T47D (cell line): ENCODE measurements around the gene FPR1.
"Not testable (repeated sequence)": the region's sequence is repeated elsewhere in the genome, so short reads cannot be mapped to it uniquely, and the experiment has no call there.

Source experiments
- DNase-seq, 2 experiments: peaks; one replicate each; pipeline versions ENCODE4 v3.0.0 to v3.0.0-alpha.2; 2011 to 2012; ENCODE audit warnings: low read depth in 1 of 2, low spot score in 1 of 2
- JUND ChIP-seq: IDR thresholded peaks from 2 replicates; pipeline ENCODE4 v1.6.1; 2012; ENCODE audit warnings: low read depth
- in situ Hi-C: cut with HindIII; loops from 2 replicates; pipeline ENCODE4 v1.10.0; 2016; ENCODE audit warnings: low sequenced_read_pairs, low pct_unique_long_range_greater_than_20kb

Gene FPR1

DNA sequence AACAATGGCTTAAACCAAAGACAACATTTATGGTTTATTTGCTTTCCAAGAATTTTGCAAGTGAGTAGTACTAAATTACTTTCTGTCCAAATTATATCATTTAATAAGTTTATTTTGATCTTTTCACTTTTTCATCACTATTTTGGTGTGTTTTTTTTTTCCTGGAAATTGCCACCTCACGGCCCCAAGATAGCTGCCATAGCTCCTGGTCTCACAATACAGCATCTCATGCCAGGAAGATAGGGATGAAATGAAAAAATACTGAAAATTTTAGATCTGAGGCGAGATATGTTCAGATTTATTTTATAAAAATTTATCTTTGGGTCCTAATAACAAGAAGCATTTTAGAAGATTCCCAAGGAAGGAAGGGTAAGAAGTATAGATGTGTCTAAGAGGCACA is 36.4 kb upstream of the FPR1 start:
- in situ Hi-C loops, result no loop called here
- DNase-seq, result no peak
- no peak for TF ChIP-seq JUND

- TF ChIP-seq JUND, result no peak
- in situ Hi-C loops, result no loop called here
- no peak for DNase-seq
These were observed 35.2 kb upstream of the FPR1 start for GRCh38 chr19:51786646-51787494.

- no peak for DNase-seq
- in situ Hi-C loops, result no loop called here
- TF ChIP-seq JUND, result no peak
These were observed 33.4 kb upstream of the FPR1 start for GRCh38 chr19:51784922-51785690.

DNA sequence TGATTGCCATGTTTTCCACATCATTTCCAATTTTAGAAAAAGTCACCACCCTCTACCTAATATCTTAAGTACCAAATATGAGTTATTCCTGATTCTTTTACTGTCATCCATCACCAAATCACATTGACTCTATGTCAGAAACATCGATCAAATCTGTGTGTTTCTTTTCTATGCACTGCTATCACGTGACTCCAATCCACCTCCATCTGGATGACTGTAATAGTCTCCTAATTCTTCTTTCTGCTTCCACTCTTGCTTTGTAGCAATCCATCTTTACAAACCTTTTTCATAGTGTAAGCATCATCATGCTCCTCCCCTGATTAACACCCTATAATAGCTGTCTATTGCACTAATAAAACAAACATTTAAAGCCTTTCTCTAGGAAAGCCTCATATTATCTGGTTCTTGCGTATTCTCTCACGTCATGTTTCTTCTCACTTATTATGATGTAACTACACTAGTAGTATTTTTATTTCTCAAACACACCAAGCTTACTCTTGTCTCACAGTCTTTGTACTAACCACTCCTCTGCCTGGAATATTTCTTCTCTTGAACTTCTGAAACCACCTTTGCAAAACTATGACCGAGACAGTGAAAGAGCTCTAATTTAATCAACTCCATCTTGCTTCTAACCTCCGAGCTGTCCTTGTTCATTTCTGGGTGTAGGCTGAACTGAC is 32.6 kb upstream of the FPR1 start:
- no peak for TF ChIP-seq JUND
- in situ Hi-C loops, result no loop called here
- DNase-seq, result no peak

GRCh38 chr19:51783372-51783771 is 31.7 kb upstream of the FPR1 start:
- no peak for TF ChIP-seq JUND
- in situ Hi-C loops, result no loop called here
- DNase-seq, result peak in 1 of 2 experiments; percentile 58

DNA sequence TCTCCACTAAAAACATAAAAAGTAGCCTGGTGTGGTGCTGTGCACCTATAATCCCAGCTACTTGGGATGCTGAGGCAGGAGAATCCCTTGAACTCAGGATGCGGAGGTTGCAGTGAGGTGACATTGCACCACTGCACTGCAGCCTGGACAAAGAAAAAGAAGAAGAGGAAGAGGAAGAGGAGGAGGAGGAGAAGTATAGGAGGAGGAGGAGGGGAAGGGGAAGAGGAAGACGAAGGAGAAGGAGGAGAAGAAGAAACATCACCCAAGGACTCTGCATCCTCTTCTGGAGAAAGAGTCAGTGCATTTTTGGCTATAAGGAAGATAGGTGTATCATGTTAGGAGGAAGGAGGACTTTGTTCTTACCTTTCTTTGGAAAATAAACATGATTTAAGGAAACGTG is 30.3 kb upstream of the FPR1 start:
- TF ChIP-seq JUND, result no peak
- in situ Hi-C loops, result no loop called here
- no peak for DNase-seq

- in situ Hi-C loops, result no loop called here
- no peak for TF ChIP-seq JUND
- no peak for DNase-seq
These were observed 28.6 kb upstream of the FPR1 start for GRCh38 chr19:51780270-51780669.

DNA sequence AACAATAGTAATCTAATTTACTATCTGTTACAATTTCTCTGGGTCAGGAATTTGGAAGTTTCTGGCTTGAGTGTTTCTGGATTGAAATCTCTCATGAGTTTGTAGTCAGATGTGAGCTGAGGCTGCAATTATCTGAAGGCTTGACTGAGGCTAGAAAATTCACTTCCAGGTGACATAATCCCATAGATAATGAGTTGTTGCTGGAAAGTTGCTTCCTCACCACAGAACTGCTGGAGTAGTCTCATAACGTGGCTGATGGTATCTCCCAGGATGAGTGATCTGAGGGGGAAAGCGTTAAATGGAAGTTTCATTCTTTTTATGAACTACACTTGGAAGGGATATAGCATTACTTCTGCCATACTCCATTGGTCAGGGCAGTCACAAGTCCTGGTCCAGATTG is 28.0 kb upstream of the FPR1 start:
- no peak for DNase-seq
- in situ Hi-C loops, result no loop called here
- TF ChIP-seq JUND, result no peak

DNA sequence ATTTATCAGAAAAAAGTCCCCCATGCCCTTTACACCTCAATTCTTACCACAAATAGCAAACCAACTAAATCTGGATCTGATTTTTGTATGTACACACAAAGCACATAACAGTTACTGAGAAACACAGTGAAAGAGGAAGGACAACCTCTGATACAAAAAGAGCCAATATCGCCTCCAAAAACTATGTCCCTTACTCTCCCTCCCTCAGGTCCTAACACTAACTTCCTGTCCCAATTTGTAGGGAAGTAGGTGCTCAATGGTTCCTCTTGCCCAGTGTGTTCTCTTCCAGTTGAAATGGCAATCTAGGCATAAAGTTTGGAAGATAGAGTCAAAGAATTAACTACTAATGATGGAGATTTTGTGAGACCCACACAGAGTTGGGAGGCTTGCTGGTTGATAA is 27.5 kb upstream of the FPR1 start:
- in situ Hi-C loops, result no loop called here
- DNase-seq, result no peak
- TF ChIP-seq JUND, result no peak

DNA sequence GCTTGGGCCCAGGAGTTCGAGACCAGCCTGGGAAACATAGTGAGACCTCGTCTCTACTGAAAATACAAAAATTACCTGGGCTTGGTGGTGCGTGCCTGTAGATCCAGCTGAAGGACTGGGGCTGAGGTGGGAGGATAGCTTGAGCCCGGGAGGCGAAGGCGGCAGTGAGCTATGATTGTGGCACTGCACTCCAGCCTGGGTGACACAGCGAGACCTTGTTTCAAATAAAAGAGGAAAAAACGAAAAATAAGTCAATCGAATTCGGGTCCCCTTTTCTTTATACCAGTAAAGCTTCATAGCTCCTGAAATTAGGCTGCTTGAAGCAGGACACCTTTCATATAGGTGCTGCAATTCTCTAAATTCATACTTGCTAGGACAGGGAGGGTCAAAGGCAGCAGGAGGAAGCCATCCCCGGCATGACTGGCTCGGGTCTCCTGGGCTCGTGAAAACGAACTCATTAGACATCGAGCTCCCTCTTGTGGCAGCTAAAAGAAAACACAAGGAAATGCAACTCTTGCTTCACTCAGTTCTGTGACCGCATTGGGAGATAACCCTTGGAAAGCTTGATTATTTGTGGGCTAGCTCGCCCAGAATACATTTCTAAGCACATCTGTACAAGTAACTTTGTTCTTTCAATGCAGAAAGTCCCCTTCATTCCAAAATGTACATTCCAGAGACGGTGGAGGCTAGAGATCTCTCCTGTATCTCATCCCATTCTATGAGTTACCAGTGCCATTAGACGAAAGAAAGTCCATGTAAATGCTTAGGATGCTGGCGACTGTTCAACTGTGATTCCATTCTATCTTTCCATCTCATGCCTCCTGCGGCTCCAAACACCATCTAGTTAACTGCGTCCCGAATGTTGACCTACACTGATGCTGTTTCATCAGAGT is 26.1 kb upstream of the FPR1 start:
- peak in 1 of 2 experiments; percentile 82 for DNase-seq
- TF ChIP-seq JUND, result no peak
- in situ Hi-C loops, result no loop called here

- DNase-seq, in situ Hi-C loops: not testable (repeated sequence)
These were observed 24.9 kb upstream of the FPR1 start for GRCh38 chr19:51776561-51776960.

DNA sequence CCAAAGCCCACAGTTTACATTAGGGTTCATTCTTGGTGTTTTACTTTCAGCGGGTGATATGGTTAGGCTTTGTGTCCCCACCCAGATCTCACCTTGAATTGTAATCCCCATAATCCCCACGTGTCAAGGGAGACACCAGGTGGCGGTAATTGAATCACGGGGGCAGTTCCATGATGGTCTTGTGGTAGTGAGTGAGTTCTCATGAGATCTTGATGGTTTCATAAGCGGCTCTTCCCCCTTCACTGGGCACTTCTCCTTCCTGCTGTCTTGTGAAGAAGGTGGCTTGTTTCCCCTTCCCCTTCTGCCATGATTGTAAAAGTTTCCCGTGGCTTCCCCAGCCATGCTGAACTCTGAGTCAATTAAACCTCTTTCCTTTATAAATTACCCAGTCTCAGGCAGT is 21.3 kb upstream of the FPR1 start:
- in situ Hi-C loops, result no loop called here
- no peak for TF ChIP-seq JUND
- DNase-seq, result no peak
